HG02763 (cell line): ENCODE results near the gene KMT2C.
"Not testable (repeated sequence)": the region's sequence is repeated elsewhere in the genome, so short reads cannot be mapped to it uniquely, and the experiment has no call there.

ENCODE experiments used
- ATAC-seq: cut with Tn5 transposase; IDR thresholded peaks from one replicate; pipeline ENCODE4 v1.9.1; 2021; ENCODE audit warnings: mild to moderate bottlenecking, moderate library complexity; ENCODE audit not compliant: unreplicated experiment

The KMT2C gene

DNA sequence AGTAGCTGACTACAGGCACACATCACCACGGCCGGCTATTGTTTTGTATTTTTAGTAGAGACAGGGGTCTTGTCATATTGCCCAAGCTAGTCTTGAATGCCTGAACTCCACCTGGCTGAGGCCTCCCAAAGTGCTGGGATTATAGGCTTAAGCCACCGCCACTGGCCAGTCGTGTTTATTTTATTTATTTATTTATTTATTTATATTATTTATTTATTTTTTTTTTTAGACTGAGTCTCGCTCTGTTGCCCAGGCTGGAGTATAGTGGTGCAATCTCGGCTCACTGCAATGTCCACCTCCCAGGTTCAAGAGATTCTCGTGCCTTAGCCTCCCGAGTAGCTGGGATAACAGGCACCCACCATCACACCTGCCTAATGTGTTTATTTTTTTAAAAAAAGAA, 6.0 kb upstream of the KMT2C start:
- not testable (repeated sequence) for ATAC-seq

DNA sequence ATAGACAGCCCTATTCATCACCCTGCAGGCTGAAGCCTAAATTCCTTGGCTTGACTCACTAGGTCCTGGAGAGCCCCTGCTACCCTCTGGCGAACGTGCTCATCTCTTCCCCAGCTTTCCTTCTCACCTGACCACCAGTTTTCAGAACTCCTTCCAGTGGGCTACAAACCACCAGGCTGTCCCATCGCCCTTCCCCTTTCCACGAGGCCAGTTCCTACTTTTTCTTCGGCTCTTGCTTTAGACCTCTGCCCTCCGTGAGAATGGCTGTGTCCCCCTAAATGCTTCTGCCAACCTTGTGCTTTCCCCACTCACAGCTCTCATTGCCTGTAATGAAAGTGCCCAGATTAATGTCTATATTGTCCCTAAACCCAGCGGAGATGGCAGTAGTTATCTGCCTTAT, 5.4 kb upstream of the KMT2C start:
- not testable (repeated sequence) for ATAC-seq

GRCh38 chr7:152438017-152438416, 2.2 kb upstream of the KMT2C start:
- ATAC-seq, result not testable (repeated sequence)

GRCh38 chr7:152436931-152437575, 1.2 kb upstream of the KMT2C start:
- ATAC-seq, result not testable (repeated sequence)

GRCh38 chr7:152436111-152436930, 518 bp upstream of the KMT2C start:
- ATAC-seq, result peak; percentile 63

DNA sequence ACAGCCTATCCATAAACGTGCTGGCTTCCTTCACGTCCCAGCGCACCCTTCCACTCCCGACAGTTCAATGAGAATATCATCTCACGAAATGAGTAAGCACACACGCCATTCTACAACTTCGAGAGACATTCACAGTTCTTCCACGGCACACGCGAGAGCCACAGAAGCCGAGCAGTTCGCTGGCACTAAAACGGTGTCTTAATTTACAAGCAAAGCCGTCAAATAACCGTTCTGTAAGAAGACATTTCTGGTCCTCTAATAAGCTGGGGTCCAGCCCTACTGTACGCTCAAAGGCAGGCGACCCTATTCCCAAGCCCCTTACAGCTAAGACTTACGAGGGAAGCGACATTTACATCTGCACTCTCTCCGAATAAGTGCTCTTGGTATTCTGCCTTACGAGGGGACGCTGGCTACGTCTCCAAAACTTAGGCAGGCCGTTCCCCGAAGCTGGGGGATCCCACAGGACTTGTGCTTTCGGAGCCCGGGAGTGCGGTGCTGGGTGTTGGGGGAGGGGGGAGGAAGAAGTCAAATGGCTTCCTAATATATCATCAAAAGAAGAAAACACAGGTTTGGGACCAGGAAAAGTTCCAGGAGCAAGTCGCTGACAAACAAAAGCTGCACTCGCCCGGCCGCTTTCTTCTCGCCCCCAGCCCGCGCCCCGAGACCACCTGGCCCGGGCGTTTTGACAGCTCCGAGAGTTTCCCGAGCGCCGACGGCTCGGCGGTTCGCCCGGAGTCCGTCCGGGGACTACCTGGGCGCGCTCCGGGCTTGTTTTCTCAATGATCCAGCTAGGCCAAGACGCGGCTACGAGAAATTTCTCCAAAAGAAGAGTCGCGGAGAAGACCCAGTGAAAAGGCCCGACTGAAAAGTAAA, 1.1 kb downstream of the KMT2C start:
- not testable (repeated sequence) for ATAC-seq

GRCh38 chr7:152433721-152434490, 1.9 kb downstream of the KMT2C start:
- not testable (repeated sequence) for ATAC-seq

- not testable (repeated sequence) for ATAC-seq
Observed at GRCh38 chr7:152432735-152433134, 3.1 kb downstream of the KMT2C start.

GRCh38 chr7:152430854-152431253, 4.9 kb downstream of the KMT2C start:
- ATAC-seq, result no peak

- ATAC-seq, result not testable (repeated sequence)
Observed at GRCh38 chr7:152430118-152430517, 5.7 kb downstream of the KMT2C start.

DNA sequence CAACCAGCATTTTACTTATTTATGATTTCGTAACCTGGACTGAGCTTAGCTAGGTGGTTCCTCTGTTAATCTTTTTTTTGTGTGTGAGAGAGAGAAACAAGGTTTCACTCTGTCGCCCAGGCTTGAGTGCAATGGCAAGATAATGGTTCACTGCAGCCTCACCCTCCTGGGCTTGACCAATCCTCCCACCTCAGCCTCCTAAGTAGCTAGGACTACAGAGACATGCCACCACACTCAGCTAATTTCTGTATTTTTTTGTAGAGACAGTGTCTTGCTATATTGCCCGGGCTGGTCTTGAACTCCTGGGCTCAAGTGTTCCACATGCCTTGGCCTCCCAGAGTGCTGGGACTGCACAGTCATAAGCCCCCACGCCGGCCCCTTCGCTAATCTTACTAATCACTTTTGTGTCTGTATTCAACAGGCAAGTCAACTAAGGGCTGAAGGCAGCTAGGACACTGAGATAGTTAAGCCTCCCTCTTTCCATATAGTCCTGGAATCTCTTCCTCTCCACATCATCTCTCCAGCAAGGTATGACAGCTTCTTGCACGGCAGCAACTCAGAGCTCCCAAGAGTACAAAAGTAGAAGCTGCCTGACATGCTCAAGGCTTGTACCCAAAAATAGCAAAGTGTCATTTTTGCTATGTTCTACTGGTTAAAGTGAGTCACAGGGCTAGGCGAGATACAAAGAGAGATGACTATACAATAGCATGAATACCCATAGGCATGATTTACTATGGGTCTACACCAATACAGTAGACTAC, 11.3 kb downstream of the KMT2C start:
- no peak for ATAC-seq

DNA sequence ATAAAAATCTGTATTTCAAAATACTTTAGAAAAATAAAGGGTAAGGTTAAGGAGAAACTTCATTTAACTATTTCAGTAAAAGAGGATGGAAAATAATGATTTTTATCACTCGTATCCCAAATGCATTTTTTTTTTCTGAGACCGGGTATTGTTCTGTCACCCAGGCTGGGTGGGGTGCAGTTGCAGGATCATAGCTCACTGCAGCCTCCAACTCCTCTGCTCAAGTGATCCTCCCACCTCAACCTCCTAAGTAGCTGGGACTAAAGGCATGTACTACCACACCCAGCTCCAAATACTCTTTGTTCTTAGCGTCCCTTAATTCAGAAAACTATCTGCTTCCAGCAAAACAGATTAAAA, 11.8 kb downstream of the KMT2C start:
- no peak for ATAC-seq

DNA sequence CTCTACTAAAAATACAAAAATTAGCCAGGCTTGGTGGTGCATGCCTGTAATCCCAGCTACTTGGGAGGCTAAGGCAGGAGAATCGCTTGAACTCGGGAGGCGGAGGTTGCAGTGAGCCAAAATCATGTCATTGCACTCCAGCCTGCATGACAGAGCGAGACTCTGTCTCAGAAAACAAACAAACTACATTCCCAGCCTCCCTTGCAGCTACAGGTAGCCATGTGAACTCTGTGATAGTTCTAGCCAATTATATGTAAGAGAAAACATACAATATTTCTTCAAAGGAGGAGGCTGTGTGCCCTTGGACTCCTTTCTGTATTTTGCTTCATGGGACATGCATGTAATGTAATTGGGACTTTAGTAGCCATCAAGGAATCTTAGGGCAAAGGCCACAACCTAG, 12.6 kb downstream of the KMT2C start:
- ATAC-seq, result not testable (repeated sequence)

- not testable (repeated sequence) for ATAC-seq
Observed at GRCh38 chr7:152420950-152421349, 14.9 kb downstream of the KMT2C start.

DNA sequence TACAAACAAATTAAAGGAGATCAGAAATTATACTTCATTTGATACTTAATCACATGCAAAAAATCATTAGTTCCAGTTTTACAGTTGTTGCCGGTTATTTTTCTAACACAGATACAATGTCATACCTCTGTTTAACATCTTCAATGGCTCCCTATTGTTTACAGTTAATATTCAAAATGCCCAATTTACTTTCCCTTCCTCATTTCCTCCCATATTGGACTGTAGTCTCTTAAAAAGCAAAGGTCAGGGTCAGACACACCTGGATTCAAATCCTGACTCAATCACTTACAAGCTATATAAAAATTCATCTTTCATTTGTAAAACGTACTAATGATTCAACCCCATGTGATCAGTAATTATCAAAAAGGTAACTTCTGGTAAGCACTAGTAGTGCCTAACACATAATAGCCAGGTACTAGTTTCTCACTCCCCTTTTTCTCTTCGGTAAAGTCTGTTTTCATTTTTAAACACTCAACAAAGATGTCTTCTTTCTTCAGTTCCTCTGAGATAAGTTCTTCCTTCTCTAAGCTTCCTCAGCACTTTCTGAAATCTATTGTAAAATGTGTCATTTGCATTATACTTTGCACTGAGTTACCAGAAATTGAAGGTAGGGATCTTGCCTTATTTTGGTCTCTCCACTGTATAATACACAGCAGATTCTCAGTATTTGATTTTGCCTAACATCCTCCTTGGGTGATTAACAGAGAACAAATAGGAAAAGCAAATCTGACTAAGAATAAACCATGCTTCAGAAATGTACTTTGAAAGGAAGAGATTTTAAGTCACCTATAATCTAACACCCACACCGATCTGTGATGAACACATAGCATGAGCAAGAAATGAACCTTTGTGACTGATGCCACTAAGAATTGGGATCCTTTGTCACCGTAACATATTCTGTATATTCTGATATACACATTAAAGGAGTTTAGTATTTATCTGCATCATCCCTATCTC, 16.1 kb downstream of the KMT2C start:
- no peak for ATAC-seq

DNA sequence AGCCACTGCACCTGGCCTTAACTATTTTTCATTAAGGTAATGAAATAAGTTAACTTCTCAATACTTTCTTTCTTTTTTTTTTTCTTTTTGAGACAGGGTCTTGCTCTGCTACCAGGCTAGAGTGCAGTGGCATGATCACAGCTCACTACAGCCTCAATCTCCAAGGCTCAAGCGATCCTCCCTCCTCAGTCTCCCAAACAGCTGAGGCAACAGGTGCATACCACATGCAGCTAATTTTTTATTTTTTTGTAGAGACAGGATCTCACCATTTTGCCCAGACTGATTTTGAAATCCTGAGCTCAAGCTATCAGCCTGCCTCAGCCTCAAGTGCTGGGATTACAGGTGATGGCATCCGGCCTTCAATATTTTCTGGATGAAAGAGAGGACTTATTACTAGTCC, 21.0 kb downstream of the KMT2C start:
- no peak for ATAC-seq

DNA sequence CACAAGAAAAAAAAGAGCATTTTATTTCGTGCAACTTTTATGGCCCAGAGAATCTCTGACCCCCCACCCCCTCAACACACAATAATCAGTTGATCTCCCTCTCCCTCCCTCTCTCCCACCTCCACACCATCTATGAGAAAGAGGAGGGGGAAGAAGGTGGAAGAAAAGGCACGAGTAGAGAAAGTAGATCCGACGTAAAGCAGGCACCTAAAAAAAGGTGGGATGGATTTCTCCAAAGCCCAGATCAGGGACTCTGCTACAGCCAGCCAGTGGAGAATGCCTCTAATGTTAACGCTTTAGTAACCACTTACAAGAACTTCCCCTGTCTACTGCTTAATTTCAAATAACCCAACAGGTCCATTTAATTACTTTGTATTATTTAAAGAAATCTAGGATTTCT, 24.4 kb downstream of the KMT2C start:
- ATAC-seq, result no peak

DNA sequence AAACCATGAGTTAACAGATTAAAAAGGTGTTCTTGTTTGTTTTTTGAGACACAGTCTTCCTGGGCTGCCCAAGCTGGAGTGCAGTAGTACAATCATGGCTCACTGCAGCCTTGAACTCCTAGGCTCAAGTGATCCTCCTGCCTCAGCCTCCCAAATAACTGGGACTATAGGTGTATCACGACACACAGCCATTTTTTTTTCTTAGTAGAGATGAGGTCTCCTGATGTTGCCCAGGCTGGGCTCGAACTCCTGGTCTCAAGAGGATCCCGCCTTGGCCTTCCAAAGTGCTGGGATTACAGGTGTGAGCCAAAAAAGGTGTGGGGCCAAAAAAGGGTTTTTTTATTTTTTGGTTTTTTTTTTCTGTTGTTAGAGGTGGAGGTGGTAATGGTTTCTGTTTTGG, 29.3 kb downstream of the KMT2C start:
- ATAC-seq, result no peak

- not testable (repeated sequence) for ATAC-seq
Observed at GRCh38 chr7:152406030-152406429, 29.8 kb downstream of the KMT2C start.
